K562 (cell line): ENCODE data around the gene RNF186. TPM values are rescaled to one million over a fixed set of nuclear protein-coding genes. Genes with fewer than 3 reads are reported as not detected.

Source experiments
- ATAC-seq: fragments of 200-7000 bp; cut with Tn5 transposase; 3 replicates; pipeline ENCODE4 v1.9.1; 2020; ENCODE audit warnings: moderate library complexity
- BruUV-seq: library from RNA; stranded (reverse); fragments of 400-500 nt; replicated peaks from 2 replicates; lab custom pipeline; 2021; lab: Mats Ljungman, UMichigan
- CTCF ChIA-PET: fragments of 300-600 bp; formaldehyde crosslinking; extraction: SDS; loops from one replicate; lab custom pipeline; 2021; ENCODE audit warnings: low intra/inter-chr PET ratio; lab: Yijun Ruan, JAX
- POLR2A ChIA-PET: fragments of 300-600, 350-650 bp; sonication (Branson Sonifier 250); formaldehyde crosslinking; extraction: SDS; loops from one replicate; lab custom pipeline; 2021; ENCODE audit warnings: antibody characterized with exemption, inconsistent platforms; lab: Yijun Ruan, JAX
- DNase-seq, 4 experiments: peaks; one replicate each; pipeline versions ENCODE4 v3.0.0 to v3.0.0-alpha.2; 2011 to 2018; ENCODE audit warnings: low spot score in 3 of 4, mixed read lengths in 3 of 4; ENCODE audit errors: extremely low read depth in 1 of 4
- FAIRE-seq: peaks from 2 replicates; lab custom pipeline; 2011; peaks lifted over from hg19 to GRCh38; lab: Jason Lieb, UNC
- H2AFZ ChIP-seq: 2 replicates; pipeline ENCODE4 v1.6.0; 2011; ENCODE audit warnings: low read depth, low read length, control low read depth, inconsistent platforms
- H3K27ac ChIP-seq: fragments of 200-600 bp; 3 replicates; pipeline ENCODE4 v1.8.0; 2011; ENCODE audit warnings: low read depth, mild to moderate bottlenecking, control low read depth, inconsistent platforms, low read length, moderate library complexity, mixed read lengths; ENCODE audit errors: extremely low read depth
- H3K27me3 ChIP-seq, 2 experiments: fragments of 300-600 bp in 1 of 2; 2 replicates in 1 of 2; 3 replicates in 1 of 2; pipeline versions ENCODE4 v1.6.0 to v1.8.0; 2011; ENCODE audit warnings: inconsistent platforms in 2 of 2, low read length in 2 of 2, mild to moderate bottlenecking in 1 of 2, mixed read lengths in 1 of 2, moderate library complexity in 1 of 2; ENCODE audit not compliant: control insufficient read depth in 2 of 2, insufficient read depth in 2 of 2
- H3K36me3 ChIP-seq: fragments of 300-600 bp; 3 replicates; pipeline ENCODE4 v1.8.0; 2011; ENCODE audit warnings: mild to moderate bottlenecking, low read length, inconsistent platforms; ENCODE audit not compliant: control insufficient read depth, insufficient read depth
- H3K4me1 ChIP-seq, 2 experiments: fragments of 200-600 bp in 1 of 2; replicated peaks in 1 of 2; 2 replicates in 1 of 2; 3 replicates in 1 of 2; pipeline versions ENCODE4 v1.5.1 to v1.8.0; 2011; ENCODE audit warnings: inconsistent platforms in 2 of 2, low read length in 2 of 2, mild to moderate bottlenecking in 1 of 2, mixed read lengths in 1 of 2, moderate library complexity in 1 of 2; ENCODE audit not compliant: control insufficient read depth in 2 of 2, insufficient read depth in 2 of 2
- H3K4me2 ChIP-seq: 2 replicates; pipeline ENCODE4 v1.6.1; 2011; ENCODE audit warnings: low read length, control low read depth, inconsistent platforms, mixed read lengths; ENCODE audit not compliant: insufficient read depth
- H3K4me3 ChIP-seq: fragments of 200-600 bp; sonication (generic), shearing (Covaris generic); 2 replicates; pipeline ENCODE4 v1.5.1; 2016; ENCODE audit warnings: control low read depth, inconsistent platforms
- H3K79me2 ChIP-seq: fragments of 200-600 bp; 3 replicates; pipeline ENCODE4 v1.8.0; 2011; ENCODE audit warnings: low read length, inconsistent platforms; ENCODE audit not compliant: control insufficient read depth, insufficient read depth
- H3K9ac ChIP-seq, 2 experiments: 2 replicates each; pipeline versions ENCODE4 v1.6.0 to v1.6.1; 2011; ENCODE audit warnings: low read depth in 2 of 2, low read length in 2 of 2, control low read depth in 1 of 2, inconsistent platforms in 1 of 2, mild to moderate bottlenecking in 1 of 2, mixed read lengths in 1 of 2; ENCODE audit not compliant: insufficient read depth in 1 of 2
- H3K9me1 ChIP-seq: one replicate; pipeline ENCODE4 v1.6.0; 2011; ENCODE audit warnings: inconsistent platforms, mild to moderate bottlenecking, low read length, moderate library complexity; ENCODE audit not compliant: control insufficient read depth, insufficient read depth
- H3K9me3 ChIP-seq: replicated peaks from 2 replicates; pipeline ENCODE4 v1.5.1; 2011; ENCODE audit warnings: low read depth, low read length, inconsistent platforms; ENCODE audit not compliant: control insufficient read depth, insufficient read depth
- H4K20me1 ChIP-seq: replicated peaks from 2 replicates; pipeline ENCODE4 v1.6.1; 2011; ENCODE audit warnings: low read length, inconsistent platforms, mixed read lengths; ENCODE audit not compliant: control insufficient read depth, insufficient read depth
- BDP1 ChIP-seq: IDR thresholded peaks from 3 replicates; pipeline ENCODE4 v1.6.1; 2011; ENCODE audit not compliant: insufficient read length, insufficient read depth
- CCNT2 ChIP-seq: IDR thresholded peaks from 2 replicates; pipeline ENCODE4 v1.6.1; 2011; ENCODE audit warnings: borderline replicate concordance, low read depth, mild to moderate bottlenecking, moderate library complexity, mixed read lengths, low read length; ENCODE audit not compliant: insufficient read length; ENCODE audit errors: extremely low read depth
- CEBPG ChIP-seq, 3 experiments: fragments of 200-800 bp in 1 of 3; sonication (Bioruptor generic) in 1 of 3; sonication (generic) in 1 of 3; formaldehyde crosslinking in 1 of 3; IDR thresholded peaks in 2 of 3; conservative IDR thresholded peaks in 1 of 3; 2 replicates each; pipeline versions ENCODE4 v1.6.1 to v1.8.0; 2016 to 2022; ENCODE audit warnings: missing compliant biosample characterization in 2 of 3, missing genetic modification characterization in 2 of 3, mild to moderate bottlenecking in 1 of 3, missing genetic modification reagents in 1 of 3
- CHD2 ChIP-seq: IDR thresholded peaks from 2 replicates; pipeline ENCODE4 v1.6.1; 2011; ENCODE audit warnings: low read depth, low read length
- DACH1 ChIP-seq: fragments of 450-650 bp; IDR thresholded peaks from 2 replicates; pipeline ENCODE4 v1.6.1; 2018; ENCODE audit not compliant: partially characterized antibody
- IRF2 ChIP-seq: sonication (generic); formaldehyde crosslinking; IDR thresholded peaks from 2 replicates; pipeline ENCODE4 v1.8.1; 2022; ENCODE audit warnings: mild to moderate bottlenecking, missing genetic modification reagents
- WGBS: fragments of 100-300 bp; shearing (Covaris generic); methylation state at CpG from one replicate; pipeline ENCODE4 v1.1.6; 2016; ENCODE audit warnings: low coverage, mixed read lengths; ENCODE audit not compliant: insufficient coverage; ENCODE audit errors: missing lambda C conversion rate; 5-methylcytosine and 5-hydroxymethylcytosine counted together
- in situ Hi-C: fragments of 300-500 bp; cut with MboI; formaldehyde crosslinking; loops from 4 replicates; pipeline ENCODE4 v1.15.0; 2018; ENCODE audit warnings: inconsistent platforms, mixed read lengths
- intact Hi-C: fragments of 100-400 bp; cut with micrococcal nuclease; formaldehyde crosslinking; loops from 2 replicates; pipeline ENCODE4 v1.14.2; 2022
- polyA plus RNA-seq, 8 experiments: library from polyadenylated mRNA; depleted of rRNA in 4 of 8; stranded (reverse) in 5 of 8; unstranded in 3 of 8; fragments of >200 nt; fragmentation: Nextera tagmentation in 2 of 8; fragmentation: Illumina TruSeq in 1 of 8; extraction: Ambion mirVana in 2 of 8; extraction: Trizol in 1 of 8; gene quantifications; 2 replicates each; pipeline versions ENCODE4 v1.2.1 to v1.2.3, GENCODE V29; 2011 to 2014; ENCODE audit warnings: inconsistent platforms in 1 of 8, missing spikeins in 1 of 8
- total RNA-seq, 7 experiments: library from RNA; depleted of rRNA in 6 of 7; stranded (reverse); fragments of >200 nt in 6 of 7; fragmentation: Illumina TruSeq in 2 of 7; extraction: Trizol in 2 of 7; gene quantifications; 2 replicates each; pipeline versions ENCODE4 v1.2.1 to v1.2.3, GENCODE V29; 2011 to 2021; ENCODE audit warnings: low replicate concordance in 1 of 7
- TF ChIP-seq, protein P1 (sequence below): sonication (generic); formaldehyde crosslinking; IDR thresholded peaks from 2 replicates; pipeline ENCODE4 v1.8.1; 2023; ENCODE audit warnings: mild to moderate bottlenecking, missing genetic modification reagents, moderate library complexity

RNF186 gene
- total and polyA plus RNA-seq, 9 of the 15 experiments (the other 6 are each of a cell fraction or from before 2014, with no cell fraction given): not detected

DNA sequence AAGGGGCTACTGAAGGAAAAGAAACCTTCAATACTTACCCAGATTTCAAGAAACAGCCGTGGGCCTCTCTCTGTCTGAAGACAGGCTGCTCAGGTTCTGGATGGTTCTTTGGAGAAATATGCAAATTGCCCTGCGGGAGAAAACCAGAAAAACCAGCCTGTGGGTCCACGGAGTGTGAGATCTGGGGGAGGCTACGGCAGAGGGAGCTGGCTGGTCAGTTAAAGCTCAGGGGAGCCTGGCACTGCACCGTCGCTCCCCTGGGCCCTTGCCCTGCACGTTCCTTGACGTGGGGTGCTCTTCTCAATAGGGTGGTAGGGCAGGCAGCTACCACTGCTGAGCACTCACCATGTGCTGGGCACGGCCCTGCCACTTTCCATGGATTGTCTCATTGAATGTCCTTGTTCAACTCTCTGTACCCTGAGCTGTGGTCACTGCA is 28.1 kb downstream of the RNF186 start:
- ChIA-PET POLR2A (interaction anchor here (0.8 to 1.4 kb wide), 3 partner anchors 10 to 16 kb away, joined by 3 to 4 read pairs (median 3); no protein-coding TSS in a partner anchor), CTCF (no interaction called here)
- no TSS peak for BruUV-seq
- Histone ChIP-seq H3K36me3 (no peaks in the 10 kb centered on the region), H3K9me1 (no peaks in the 10 kb centered on the region), H4K20me1 (no peaks in the 10 kb centered on the region), H3K4me1 (no peaks in the 10 kb centered on the region), H3K9ac (no peak overlapping the region), H3K9me3 (no peaks in the 10 kb centered on the region)
- in situ Hi-C loops: no loop called here
- no peak for FAIRE-seq
- WGBS: 2% methylated on average over 9 of the region's 9 CpGs
- TF ChIP-seq IRF2 (CRISPR knock-in tag): no peak
- TF ChIP-seq, all 486 proteins: peak for 0
- intact Hi-C loops: no loop called here
- Histone ChIP-seq H3K4me2 (no peak overlapping the region), H2AFZ (no peak overlapping the region), H3K4me3 (no peak overlapping the region), H3K27me3 (peaks cover 16 to 32% of the 10 kb centered on the region in 2 experiments), H3K27ac (no peak overlapping the region), H3K79me2 (no peaks in the 10 kb centered on the region)
- no peak for DNase-seq
- no peak; the same call in 2 of the 3 replicates for ATAC-seq

DNA sequence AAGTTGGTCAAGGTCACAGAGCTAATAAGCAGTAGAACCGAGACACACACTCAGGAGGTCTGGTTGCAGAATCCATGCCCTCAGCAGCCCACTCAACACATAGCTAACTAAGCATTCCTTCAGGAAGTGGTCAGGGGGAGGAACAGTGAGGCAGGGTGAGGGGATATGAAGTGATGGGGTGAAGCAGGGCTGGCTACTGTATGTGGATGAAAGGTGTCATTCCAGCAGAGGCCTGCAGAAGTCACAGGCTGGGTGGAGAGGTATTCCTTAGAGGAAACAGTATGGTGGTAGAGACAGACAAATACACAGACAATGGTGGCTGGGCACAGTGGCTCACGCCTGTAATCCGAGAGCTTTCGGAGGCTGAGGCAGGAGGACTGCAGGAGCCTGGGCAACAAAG is 29.4 kb downstream of the RNF186 start:
- TF ChIP-seq CEBPG (CRISPR knock-in tag; IDR thresholded peaks at IDR 0.05) (no peak), CEBPG (tag; conservative IDR thresholded peaks at IDR 0.05 in 1 of 2, IDR thresholded peaks at IDR 0.05 in 1 of 2) (no peak), CCNT2 (no peak), DACH1 (no peak), CHD2 (no peak), BDP1 (no peak)
- TF ChIP-seq, protein P1, sequence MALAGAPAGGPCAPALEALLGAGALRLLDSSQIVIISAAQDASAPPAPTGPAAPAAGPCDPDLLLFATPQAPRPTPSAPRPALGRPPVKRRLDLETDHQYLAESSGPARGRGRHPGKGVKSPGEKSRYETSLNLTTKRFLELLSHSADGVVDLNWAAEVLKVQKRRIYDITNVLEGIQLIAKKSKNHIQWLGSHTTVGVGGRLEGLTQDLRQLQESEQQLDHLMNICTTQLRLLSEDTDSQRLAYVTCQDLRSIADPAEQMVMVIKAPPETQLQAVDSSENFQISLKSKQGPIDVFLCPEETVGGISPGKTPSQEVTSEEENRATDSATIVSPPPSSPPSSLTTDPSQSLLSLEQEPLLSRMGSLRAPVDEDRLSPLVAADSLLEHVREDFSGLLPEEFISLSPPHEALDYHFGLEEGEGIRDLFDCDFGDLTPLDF: no peak
- DNase-seq (no peak), ATAC-seq (peak; percentile 42; the same call in 2 of the 3 replicates), FAIRE-seq (no peak)
- H2AFZ ChIP-seq: no peak overlapping the region
- CTCF ChIA-PET: no interaction called here
- in situ Hi-C loops (no loop called here), intact Hi-C loops (no loop called here)
- no peaks in the 10 kb centered on the region for H3K36me3 ChIP-seq
- POLR2A ChIA-PET: interaction anchor here (0.6 to 0.7 kb wide), 2 partner anchors 19 to 96 kb away, joined by 3 to 5 read pairs; no protein-coding TSS in a partner anchor
- H3K79me2 ChIP-seq: no peaks in the 10 kb centered on the region
- WGBS: 20% methylated on average over 4 of the region's 4 CpGs
- H4K20me1 ChIP-seq: no peaks in the 10 kb centered on the region
- no peaks in the 10 kb centered on the region for H3K9me1 ChIP-seq
- no peak overlapping the region for H3K4me2 ChIP-seq
- no TSS peak for BruUV-seq
- H3K4me1 ChIP-seq: no peaks in the 10 kb centered on the region
- no peaks in the 10 kb centered on the region for H3K9me3 ChIP-seq
- H3K27me3 ChIP-seq: peaks cover 17 to 32% of the 10 kb centered on the region in 2 experiments
- H3K9ac ChIP-seq: no peak overlapping the region
- no peak overlapping the region for H3K4me3 ChIP-seq
- no peak overlapping the region for H3K27ac ChIP-seq
